A673 (cell line): ENCODE measurements around the gene IGLON5.

ENCODE experiments used
- CTCF ChIP-seq: fragments of 300-800, 200-600 bp; sonication (generic); conservative IDR thresholded peaks from 2 replicates; pipeline ENCODE4 v1.5.1; 2017; ENCODE audit warnings: low read depth, mild to moderate bottlenecking, antibody characterized with exemption, low read length, moderate library complexity, mixed read lengths
- EZH2 ChIP-seq: fragments of 200-600 bp; sonication (generic); IDR thresholded peaks from 2 replicates; pipeline ENCODE4 v1.6.1; 2017; ENCODE audit warnings: borderline replicate concordance, low read depth, mild to moderate bottlenecking, mixed read lengths, antibody characterized with exemption, low read length; ENCODE audit not compliant: poor library complexity, severe bottlenecking

DNA sequence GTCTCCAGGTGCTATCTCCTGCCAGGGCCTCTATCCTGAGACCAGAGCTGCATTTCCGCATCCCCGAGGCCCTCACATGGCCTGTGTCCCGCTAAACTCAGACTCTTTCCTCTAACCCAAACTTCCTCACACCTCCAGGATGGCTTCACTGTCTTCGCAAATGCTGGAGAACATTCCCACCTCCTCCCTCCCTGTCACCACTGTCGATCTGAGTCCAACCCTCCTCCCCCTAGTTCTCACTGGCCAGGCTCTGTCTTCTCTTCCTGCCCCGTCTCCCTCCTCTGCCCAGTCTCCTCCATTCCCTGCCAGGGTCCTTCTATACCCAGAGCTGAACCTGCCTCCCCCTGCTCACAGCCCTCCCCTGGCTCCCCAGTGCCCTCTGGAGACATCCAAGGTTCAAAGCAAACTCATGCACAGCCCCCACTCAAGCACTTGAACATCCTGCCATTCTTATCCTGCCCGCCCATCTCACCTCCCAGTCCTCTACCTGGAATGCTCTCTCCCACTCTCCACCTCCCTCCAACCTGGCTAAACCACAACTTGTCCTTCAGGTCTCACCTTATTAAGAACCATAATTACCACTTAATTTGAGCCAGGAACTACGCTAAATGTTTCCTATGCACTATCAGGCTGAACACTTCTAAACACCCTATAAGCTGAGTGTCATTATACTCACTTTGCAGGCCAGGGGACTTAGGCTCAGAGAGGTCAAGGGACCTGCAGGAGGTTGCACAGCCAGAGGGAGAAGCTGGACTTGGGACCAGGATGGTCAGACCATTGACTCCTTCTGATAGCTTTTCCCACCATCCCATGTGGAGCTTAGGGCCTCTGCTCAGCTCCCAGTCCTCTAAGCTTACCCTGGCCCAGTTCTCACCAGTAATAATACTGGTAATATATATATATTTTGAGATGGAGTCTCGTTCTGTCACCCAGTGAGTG lies 31.5 kb downstream of the IGLON5 start:
- TF ChIP-seq CTCF (no peak), EZH2 (no peak)
